HL-60 (cell line): Measurements from ENCODE around the gene CHRNG.

Experiments
- DNase-seq, 2 experiments: peaks; one replicate each; pipeline ENCODE4 v3.0.0-alpha.2; 2010 to 2020; ENCODE audit warnings: low read depth in 1 of 2, low spot score in 1 of 2
- H3K27ac ChIP-seq: fragments of 250-450 bp; sonication (Bioruptor Pico); replicated peaks from 2 replicates; pipeline ENCODE4 v1.5.1; 2020; ENCODE audit warnings: mild to moderate bottlenecking, moderate library complexity
- H3K27me3 ChIP-seq: fragments of 250-450 bp; sonication (Bioruptor Pico); 2 replicates; pipeline ENCODE4 v1.5.1; 2021; ENCODE audit warnings: mild to moderate bottlenecking, moderate library complexity; ENCODE audit not compliant: insufficient read depth, poor library complexity, severe bottlenecking
- H3K4me3 ChIP-seq: replicated peaks from 2 replicates; pipeline ENCODE4 v1.5.1; 2011; ENCODE audit warnings: mild to moderate bottlenecking, control low read depth, low read length; ENCODE audit not compliant: insufficient read depth
- CTCF ChIP-seq: IDR thresholded peaks from one replicate; pipeline ENCODE4 v1.5.1; 2011; ENCODE audit warnings: low read length, control low read depth, inconsistent platforms; ENCODE audit not compliant: insufficient read depth
- GABPA ChIP-seq: IDR thresholded peaks from 2 replicates; pipeline ENCODE4 v1.6.1; 2012; ENCODE audit warnings: low read depth
- POLR2AphosphoS5 ChIP-seq: IDR thresholded peaks from 2 replicates; pipeline ENCODE4 v1.6.1; 2012; ENCODE audit warnings: low read depth
- REST ChIP-seq: IDR thresholded peaks from 2 replicates; pipeline ENCODE4 v1.6.1; 2012; ENCODE audit warnings: low read depth; ENCODE audit not compliant: insufficient replicate concordance
- SPI1 ChIP-seq: IDR thresholded peaks from 2 replicates; pipeline ENCODE4 v1.6.1; 2012; ENCODE audit warnings: low read depth, mild to moderate bottlenecking, borderline replicate concordance

The CHRNG gene

GRCh38 chr2:232584238-232584637, 44.7 kb downstream of the CHRNG start:
- DNase-seq, result no peak
- no peak overlapping the region for H3K27ac ChIP-seq
- H3K27me3 ChIP-seq, result no peaks in the 10 kb centered on the region
- TF ChIP-seq SPI1 (no peak), REST (no peak), GABPA (no peak), POLR2AphosphoS5 (no peak), CTCF (no peak)
- H3K4me3 ChIP-seq, result no peak overlapping the region

- TF ChIP-seq REST (no peak), GABPA (no peak), POLR2AphosphoS5 (no peak), SPI1 (peak; percentile 31; the same call in 1 of the 2 replicates)
- H3K27ac ChIP-seq, result no peak overlapping the region
- no peak for DNase-seq
- no peaks in the 10 kb centered on the region for H3K27me3 ChIP-seq
- H3K4me3 ChIP-seq, result no peak overlapping the region
Measured at GRCh38 chr2:232586943-232587505, 47.5 kb downstream of the CHRNG start.

GRCh38 chr2:232587512-232587911, 48.0 kb downstream of the CHRNG start:
- TF ChIP-seq GABPA (no peak), POLR2AphosphoS5 (no peak), SPI1 (no peak), REST (no peak), CTCF (no peak)

More at GRCh38 chr2:232587512-232587911, 48.0 kb downstream of the CHRNG start:
- DNase-seq, result no peak
- H3K27ac ChIP-seq, result no peak overlapping the region
- no peak overlapping the region for H3K4me3 ChIP-seq
- H3K27me3 ChIP-seq, result no peaks in the 10 kb centered on the region
